ENCODE data around the gene HES3. TPM values are rescaled to one million over a fixed set of nuclear protein-coding genes. Genes with fewer than 3 reads are reported as not detected.

The HES3 gene
- total RNA-seq (2014; rRNA removed; shearing (Covaris generic)), result not detected in 2 replicates

GRCh38 chr1:6243993-6244392 is at the start of gene HES3:
HES3 (plus strand) TSS chr1:6244179; CDS start chr1:6244366, 187 bp downstream.
- DNase-seq (ENCODE audit: low spot score), result no peak

GRCh38 chr1:6197746-6198427 is 46.1 kb upstream of the HES3 start:
- DNase-seq (ENCODE audit: low spot score), result no peak

GRCh38 chr1:6198646-6199297 is 45.2 kb upstream of the HES3 start:
- DNase-seq (ENCODE audit: low spot score), result peak; percentile 22

GRCh38 chr1:6199298-6200187 is 44.4 kb upstream of the HES3 start, which contains the start of gene RPL22:
RPL22 (minus strand) TSS chr1:6199595; CDS start chr1:6199573, 22 bp downstream.
- peak; percentile 99 for DNase-seq (ENCODE audit: low spot score)

GRCh38 chr1:6200188-6200809 is 43.7 kb upstream of the HES3 start:
- DNase-seq (ENCODE audit: low spot score), result no peak

GRCh38 chr1:6202256-6202655 is 41.7 kb upstream of the HES3 start:
- DNase-seq (ENCODE audit: low spot score), result no peak

- DNase-seq (ENCODE audit: low spot score), result peak; percentile 83
Observed at GRCh38 chr1:6205849-6206519, 38.0 kb upstream of the HES3 start, which contains the start of gene RNF207. RNF207 (plus strand) TSS chr1:6206119; CDS start chr1:6206536, 417 bp downstream.

GRCh38 chr1:6206520-6206855 is 37.5 kb upstream of the HES3 start:
- DNase-seq (ENCODE audit: low spot score), result no peak

- no peak for DNase-seq (ENCODE audit: low spot score)
Observed at GRCh38 chr1:6207075-6207885, 36.7 kb upstream of the HES3 start.

GRCh38 chr1:6207921-6208320 is 36.1 kb upstream of the HES3 start:
- DNase-seq (ENCODE audit: low spot score), result no peak

- peak; percentile 18 for DNase-seq (ENCODE audit: low spot score)
Observed at GRCh38 chr1:6208723-6209660, 35.0 kb upstream of the HES3 start.

GRCh38 chr1:6209661-6210580 is 34.1 kb upstream of the HES3 start:
- DNase-seq (ENCODE audit: low spot score), result no peak

- no peak for DNase-seq (ENCODE audit: low spot score)
Observed at GRCh38 chr1:6210591-6211355, 33.2 kb upstream of the HES3 start.

GRCh38 chr1:6211731-6212130 is 32.2 kb upstream of the HES3 start:
- DNase-seq (ENCODE audit: low spot score), result no peak

GRCh38 chr1:6212193-6212959 is 31.6 kb upstream of the HES3 start:
- DNase-seq (ENCODE audit: low spot score), result no peak

GRCh38 chr1:6218375-6219164 is 25.4 kb upstream of the HES3 start:
- DNase-seq (ENCODE audit: low spot score), result no peak
